Endodermal cell (in vitro differentiated cells): ENCODE measurements around the gene BCS1L. TPM values are rescaled to one million over a fixed set of nuclear protein-coding genes. Genes with fewer than 3 reads are reported as not detected.

Source experiments
- DNase-seq: peaks from one replicate; pipeline ENCODE4 v3.0.0-alpha.2; 2017
- H3K27ac ChIP-seq: 2 replicates; pipeline ENCODE4 v1.5.1; 2013; ENCODE audit warnings: mild to moderate bottlenecking, low read depth, low read length, moderate library complexity
- H3K27me3 ChIP-seq: 2 replicates; pipeline ENCODE4 v1.6.1; 2013; ENCODE audit warnings: mild to moderate bottlenecking, low read length, moderate library complexity; ENCODE audit not compliant: insufficient read depth, control insufficient read depth, poor library complexity, severe bottlenecking
- H3K36me3 ChIP-seq: 2 replicates; pipeline ENCODE4 v1.7.0; 2013; ENCODE audit warnings: mild to moderate bottlenecking, low read length, moderate library complexity; ENCODE audit not compliant: control insufficient read depth, insufficient read depth
- H3K4me1 ChIP-seq: one replicate; pipeline ENCODE4 v1.7.0; 2013; ENCODE audit warnings: low read length; ENCODE audit not compliant: control insufficient read depth, insufficient read depth
- H3K4me3 ChIP-seq: 2 replicates; pipeline ENCODE4 v1.5.1; 2013; ENCODE audit warnings: mild to moderate bottlenecking, low read length, moderate library complexity
- H3K9ac ChIP-seq: 2 replicates; pipeline ENCODE4 v1.6.1; 2013; ENCODE audit warnings: mild to moderate bottlenecking, low read length, moderate library complexity; ENCODE audit not compliant: poor library complexity, severe bottlenecking; ENCODE audit errors: extremely low read depth
- H3K9me3 ChIP-seq: 2 replicates; pipeline ENCODE4 v1.6.1; 2013; ENCODE audit warnings: mild to moderate bottlenecking, low read length, moderate library complexity; ENCODE audit not compliant: control insufficient read depth
- H3K27ac Mint-ChIP-seq: 2 replicates; pipeline ENCODE4 v1.8.0; 2020; ENCODE audit warnings: mixed read lengths
- H3K27me3 Mint-ChIP-seq: 2 replicates; pipeline ENCODE4 v1.8.0; 2021; ENCODE audit warnings: mild to moderate bottlenecking, mixed read lengths; ENCODE audit not compliant: insufficient read depth
- H3K36me3 Mint-ChIP-seq: 2 replicates; pipeline ENCODE4 v1.8.0; 2020; ENCODE audit warnings: low read depth, mixed read lengths
- H3K4me1 Mint-ChIP-seq: 2 replicates; pipeline ENCODE4 v1.8.0; 2020; ENCODE audit warnings: mixed read lengths
- H3K4me3 Mint-ChIP-seq: 2 replicates; pipeline ENCODE4 v1.8.0; 2020; ENCODE audit warnings: mild to moderate bottlenecking, moderate library complexity, mixed read lengths
- H3K9me3 Mint-ChIP-seq: 2 replicates; pipeline ENCODE4 v1.8.0; 2020; ENCODE audit warnings: mild to moderate bottlenecking, mixed read lengths
- CTCF ChIP-seq: fragments of 200-600 bp; sonication (generic); conservative IDR thresholded peaks from 2 replicates; pipeline ENCODE4 v1.5.0; 2021; ENCODE audit warnings: antibody characterized with exemption, mild to moderate bottlenecking
- WGBS, 2 experiments: methylation state at CpG; one replicate each; pipeline versions ENCODE4 v1.1.5 to v1.1.7; 2013; ENCODE audit warnings: missing lambda C conversion rate in 2 of 2, mixed read lengths in 1 of 2; ENCODE audit not compliant: insufficient coverage in 1 of 2, insufficient read length in 1 of 2; 5-methylcytosine and 5-hydroxymethylcytosine counted together
- total RNA-seq, 2 donors: library from RNA; stranded (reverse); fragmentation: NEBNext Ultra II Directional in 1 of 2; extraction: Animal tissue kit (Norgen Biotek cat#: 25700) in 1 of 2; gene quantifications; 2 replicates in 1 of 2; 3 replicates in 1 of 2; pipeline ENCODE4 v1.2.1, GENCODE V29; 2021

BCS1L gene
- total RNA-seq, 2 donors from 2014 or later, result 24.0 to 31.5 TPM

- Mint-ChIP-seq H3K4me3 (no peak overlapping the region), H3K27me3 (peaks cover 2% of the 10 kb centered on the region), H3K36me3 (no peaks in the 10 kb centered on the region), H3K4me1 (peaks cover 9% of the 10 kb centered on the region), H3K27ac (no peak overlapping the region), H3K9me3 (no peaks in the 10 kb centered on the region)
- Histone ChIP-seq H3K9me3 (no peaks in the 10 kb centered on the region), H3K4me3 (no peak overlapping the region), H3K4me1 (peaks cover 2% of the 10 kb centered on the region), H3K27me3 (no peaks in the 10 kb centered on the region), H3K27ac (no peak overlapping the region), H3K9ac (no peak overlapping the region), H3K36me3 (no peaks in the 10 kb centered on the region)
- TF ChIP-seq CTCF, result peak; percentile 44
- 90 to 94% methylated on average over 8 to 9 of the region's 9 CpGs for WGBS, 2 experiments
- DNase-seq, result peak; percentile 52
Measured at GRCh38 chr2:218618102-218618860, 41.2 kb upstream of the BCS1L start.

GRCh38 chr2:218621007-218621406 is 38.5 kb upstream of the BCS1L start:
- 73 to 79% methylated on average over 4 to 7 of the region's 7 CpGs for WGBS, 2 experiments
- no peaks in the 10 kb centered on the region for H3K36me3 ChIP-seq
- H3K9ac ChIP-seq, result no peak overlapping the region
- Mint-ChIP-seq H3K4me3 (no peak overlapping the region), H3K27ac (no peak overlapping the region), H3K27me3 (no peaks in the 10 kb centered on the region), H3K36me3 (no peaks in the 10 kb centered on the region), H3K9me3 (no peaks in the 10 kb centered on the region), H3K4me1 (peaks cover 9% of the 10 kb centered on the region)
- no peak overlapping the region for H3K27ac ChIP-seq
- TF ChIP-seq CTCF, result no peak
- DNase-seq, result no peak
- no peaks in the 10 kb centered on the region for H3K9me3 ChIP-seq
- no peaks in the 10 kb centered on the region for H3K27me3 ChIP-seq
- H3K4me1 ChIP-seq, result peaks cover 2% of the 10 kb centered on the region
- H3K4me3 ChIP-seq, result no peak overlapping the region

- Mint-ChIP-seq H3K4me3 (no peak overlapping the region), H3K27ac (no peak overlapping the region), H3K36me3 (no peaks in the 10 kb centered on the region), H3K27me3 (peaks cover 2% of the 10 kb centered on the region), H3K4me1 (peaks cover 9% of the 10 kb centered on the region), H3K9me3 (no peaks in the 10 kb centered on the region)
- peak; percentile 52 for DNase-seq
- Histone ChIP-seq H3K36me3 (no peaks in the 10 kb centered on the region), H3K4me3 (no peak overlapping the region), H3K27ac (no peak overlapping the region), H3K9ac (no peak overlapping the region), H3K9me3 (no peaks in the 10 kb centered on the region), H3K27me3 (no peaks in the 10 kb centered on the region), H3K4me1 (peaks cover 2% of the 10 kb centered on the region)
- 88 to 89% methylated on average over 6 to 7 of the region's 7 CpGs for WGBS, 2 experiments
- no peak for TF ChIP-seq CTCF
Measured at GRCh38 chr2:218622606-218623365, 36.7 kb upstream of the BCS1L start.
